Activated T-cell treated with anti-CD3 and anti-CD28 coated beads, Interleukin-2, amount 50 U/mL, for 48 hours (primary cell): ENCODE measurements around the gene SLC9A8.
A peak's percentile ranks its signal among the peaks of the same experiment; 100 is the strongest.

Experiments used
- DNase-seq, 2 experiments: peaks; one replicate each; pipeline ENCODE4 v3.0.0-alpha.2; 2020

The SLC9A8 gene

GRCh38 chr20:49919461-49919860 lies 106.8 kb downstream of the SLC9A8 start:
- no peak for DNase-seq

- no peak for DNase-seq
Measured at GRCh38 chr20:49924247-49924646, 111.6 kb downstream of the SLC9A8 start.

DNA sequence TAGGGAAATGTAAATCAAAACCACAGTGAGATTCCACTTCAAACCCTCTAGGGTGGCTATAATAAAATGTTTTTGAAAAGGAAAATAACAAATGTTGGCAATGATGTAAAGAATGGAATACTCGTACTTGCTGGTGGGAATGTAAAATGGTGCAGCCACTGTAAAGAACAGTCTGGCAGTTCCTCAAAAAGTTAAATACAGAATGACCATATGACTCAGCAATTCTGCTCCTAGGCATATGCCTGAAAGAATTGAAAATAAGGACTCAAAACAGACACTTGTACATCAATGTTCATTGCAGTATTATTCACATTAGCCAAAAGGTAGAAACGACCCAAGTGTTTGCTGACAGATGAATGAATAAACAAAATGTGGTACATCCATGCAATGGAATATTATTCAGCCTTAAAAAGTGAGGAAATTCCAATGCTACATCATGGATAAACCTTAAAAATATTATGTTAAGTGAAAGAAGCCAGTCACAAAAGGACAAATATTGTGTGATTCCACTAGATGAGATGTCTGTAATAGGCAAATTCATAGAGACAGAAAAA lies 113.3 kb downstream of the SLC9A8 start:
- DNase-seq = no peak

- peak; percentile 84 to 86 for DNase-seq
Measured at GRCh38 chr20:49928411-49929141, 115.9 kb downstream of the SLC9A8 start.

DNA sequence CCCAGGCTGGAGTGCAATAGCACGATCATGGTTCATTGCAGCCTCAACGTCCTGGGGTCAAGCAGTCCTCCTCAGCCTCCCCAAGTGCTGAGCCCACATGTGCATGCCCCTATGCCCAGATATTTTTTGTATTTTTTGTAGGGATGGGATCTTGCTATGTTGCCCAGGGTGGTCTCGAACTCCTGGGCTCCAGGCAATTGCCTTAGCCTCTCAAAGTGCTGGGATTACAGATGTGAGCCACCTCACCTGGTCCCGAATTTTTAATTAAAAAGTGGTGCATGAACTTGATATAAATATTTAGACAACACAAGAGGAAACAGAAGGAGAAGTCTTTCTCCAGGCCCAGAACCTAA lies 116.5 kb downstream of the SLC9A8 start:
- DNase-seq = no peak

GRCh38 chr20:49935746-49936152 lies 123.1 kb downstream of the SLC9A8 start:
- DNase-seq = no peak

DNA sequence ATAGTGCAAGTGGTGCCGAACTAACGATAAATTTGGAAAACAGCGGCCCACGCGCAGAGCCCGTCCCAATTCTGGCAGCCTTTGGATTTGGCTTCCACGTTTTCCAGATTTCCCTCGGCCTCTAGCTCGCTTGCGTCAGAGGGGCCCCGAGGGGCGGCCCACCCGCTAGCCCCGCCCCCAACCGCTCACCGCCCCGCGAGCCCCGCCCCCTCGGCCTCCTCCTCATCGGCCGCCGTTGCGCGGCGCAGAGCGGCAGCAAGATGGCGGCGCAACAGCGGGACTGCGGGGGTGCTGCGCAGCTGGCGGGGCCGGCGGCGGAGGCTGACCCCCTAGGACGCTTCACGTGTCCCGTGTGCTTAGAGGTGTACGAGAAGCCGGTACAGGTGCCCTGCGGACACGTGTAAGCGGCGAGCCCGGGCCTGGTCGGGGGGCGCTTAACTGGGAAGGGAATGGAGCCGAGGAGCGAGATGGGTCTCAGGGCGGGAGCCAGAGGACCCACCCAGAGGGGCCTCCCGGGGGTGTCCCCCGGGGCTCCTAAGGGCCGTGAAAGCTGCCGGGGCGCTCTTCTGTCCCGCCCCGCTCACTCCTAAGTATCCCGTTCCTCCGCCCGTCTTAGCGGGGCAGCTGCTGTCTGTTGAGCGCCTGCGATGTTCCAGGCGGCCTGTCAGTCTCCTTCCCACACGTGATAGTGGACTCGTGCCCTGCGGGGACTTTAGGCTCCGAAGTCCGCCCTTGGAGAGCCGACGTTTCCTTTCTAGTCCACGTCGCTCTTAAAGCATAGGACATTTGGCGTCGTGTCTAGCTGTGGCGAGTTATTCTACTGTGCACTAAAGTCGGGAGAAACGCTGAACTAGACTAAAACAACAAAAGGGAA lies 123.8 kb downstream of the SLC9A8 start, which contains the start of gene RNF114:
Gene RNF114, plus strand, starts transcription at position 245 of the 874 bp plus-strand sequence. Its CDS starts 16 bp downstream, at position 261.
- peak; percentile 92 to 95 for DNase-seq

GRCh38 chr20:49937027-49937929 lies 124.7 kb downstream of the SLC9A8 start:
- DNase-seq = no peak

DNA sequence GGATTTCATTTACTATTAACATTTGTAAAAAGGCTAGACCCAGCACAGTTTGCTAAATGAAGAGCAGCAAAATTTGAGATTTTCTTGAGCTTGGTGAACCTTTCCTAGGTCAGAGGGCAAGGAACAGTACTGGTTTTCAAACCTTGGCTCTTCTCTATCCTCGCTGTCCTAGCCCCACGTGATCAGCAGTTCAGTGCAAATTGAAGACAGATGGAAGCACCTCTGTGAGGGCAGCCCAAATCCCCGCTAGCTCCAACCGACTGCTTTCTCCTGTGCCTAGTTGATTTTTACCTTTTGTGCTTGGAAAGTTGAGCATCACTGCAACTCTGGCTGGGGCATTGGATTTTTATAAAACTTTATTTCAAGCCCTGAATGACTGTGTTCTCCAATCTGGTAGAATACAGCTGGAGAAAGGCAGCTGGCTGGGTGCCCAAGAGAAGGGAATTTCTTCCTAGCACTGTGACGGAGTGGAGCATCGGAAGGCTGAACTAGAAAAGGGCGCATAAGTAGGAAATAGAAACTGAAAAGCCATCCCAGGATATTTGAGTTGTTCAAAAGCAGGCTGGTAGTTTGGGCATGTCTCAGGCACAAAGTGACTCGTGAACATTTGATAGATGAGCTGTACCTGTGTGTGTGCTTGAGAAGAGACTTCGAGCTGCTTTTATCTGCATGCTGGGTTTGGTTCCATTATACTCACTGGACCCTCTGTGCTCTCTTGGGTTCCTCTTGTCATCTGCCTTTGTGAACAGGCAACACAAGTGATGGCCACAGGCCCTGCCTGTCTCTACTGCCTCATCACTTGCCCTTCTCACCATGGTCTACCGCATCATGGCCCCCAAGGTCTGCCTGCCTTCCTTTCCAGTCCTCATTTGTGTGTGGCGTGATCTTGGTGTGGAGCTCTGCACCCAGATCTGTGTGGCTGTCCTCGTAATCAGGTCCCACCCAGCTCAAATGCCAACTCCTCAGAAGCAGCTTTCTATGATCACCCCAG lies 125.8 kb downstream of the SLC9A8 start:
- no peak for DNase-seq

DNA sequence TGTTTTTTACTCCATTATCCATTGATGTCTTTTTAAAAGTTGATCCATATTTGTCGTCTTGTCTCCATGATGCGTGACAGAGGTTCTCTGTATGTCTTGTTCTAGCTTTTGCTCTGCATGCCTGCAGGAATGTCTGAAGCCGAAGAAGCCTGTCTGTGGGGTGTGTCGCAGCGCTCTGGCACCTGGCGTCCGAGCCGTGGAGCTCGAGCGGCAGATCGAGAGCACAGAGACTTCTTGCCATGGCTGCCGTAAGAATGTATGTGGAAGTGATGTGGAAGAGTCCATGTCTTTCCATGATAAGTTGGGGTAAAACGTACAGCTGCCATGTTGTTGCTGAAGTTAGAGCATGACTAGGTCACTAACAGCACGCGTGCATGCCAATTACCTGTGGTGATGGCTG lies 128.8 kb downstream of the SLC9A8 start:
- DNase-seq = no peak
